ENCODE results near the gene PPARGC1A. TPM values are rescaled to one million over a fixed set of nuclear protein-coding genes. Genes with fewer than 3 reads are reported as not detected.

PPARGC1A gene
- total and polyA plus RNA-seq, 9 donors, result 0.38 to 6.3 (median 2.2) TPM

DNA sequence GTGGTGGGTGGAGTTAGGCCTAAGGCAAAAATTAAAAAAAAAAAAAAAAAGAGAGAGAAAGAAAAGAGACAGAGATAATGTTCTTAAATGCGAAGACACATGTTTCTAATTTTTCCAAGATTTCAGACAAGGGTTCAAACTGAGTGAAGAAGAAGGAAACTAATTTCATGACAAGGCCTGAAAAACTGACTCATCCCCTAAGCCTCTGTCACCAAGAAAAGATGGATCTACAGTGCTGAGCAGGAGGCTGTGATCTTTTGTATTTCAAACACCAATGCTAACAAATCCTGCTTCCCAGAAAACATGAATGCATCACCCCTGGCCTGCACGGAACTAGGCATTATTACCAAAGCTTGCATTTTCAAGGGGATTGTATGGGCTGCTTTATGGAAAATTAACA is 75.3 kb downstream of the PPARGC1A start:
- TF ChIP-seq POLR2A (IDR thresholded peaks at IDR 0.05) (no peak), EP300 (IDR thresholded peaks at IDR 0.05) (no peak), CTCF (IDR thresholded peaks at IDR 0.05) (no peak)
- intact Hi-C loops (cut with DNase I), result no loop called here
- Histone ChIP-seq H3K36me3 (no peaks in the 10 kb centered on the region), H3K27me3 (no peaks in the 10 kb centered on the region), H3K4me1 (ENCODE audit: insufficient read depth) (peaks cover 2% of the 10 kb centered on the region), H3K27ac (no peak overlapping the region), H3K4me3 (no peak overlapping the region), H3K9me3 (no peaks in the 10 kb centered on the region)
- no peak for DNase-seq
- 88 to 95% (median 95%) methylated on average over 2 of the region's 2 CpGs for WGBS, 3 donors

DNA sequence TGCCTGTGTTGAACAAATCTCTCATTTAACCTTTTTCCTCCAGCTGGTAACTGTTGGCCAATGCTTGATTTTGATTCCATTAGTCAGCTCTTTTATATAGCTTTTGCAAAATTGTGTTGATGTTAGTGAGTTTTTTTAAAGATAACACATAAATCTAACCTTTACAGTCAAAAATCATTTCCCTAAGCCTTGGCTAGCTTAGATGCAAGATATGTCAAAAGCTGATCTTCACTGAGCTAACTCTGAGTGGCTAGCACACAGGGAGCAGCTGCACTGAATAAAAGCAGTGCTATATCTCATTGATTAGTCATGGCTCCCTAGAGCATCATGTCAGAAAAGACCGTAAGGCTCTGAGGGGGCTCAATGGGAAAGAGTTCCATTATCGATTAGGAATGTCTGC is 78.7 kb downstream of the PPARGC1A start:
- WGBS, 3 donors, result 85 to 95% (median 92%) methylated on average over 2 of the region's 2 CpGs
- Histone ChIP-seq H3K27ac (no peak overlapping the region), H3K9me3 (no peaks in the 10 kb centered on the region), H3K36me3 (no peaks in the 10 kb centered on the region), H3K4me1 (ENCODE audit: insufficient read depth) (no peaks in the 10 kb centered on the region), H3K4me3 (no peak overlapping the region), H3K27me3 (no peaks in the 10 kb centered on the region)
- intact Hi-C loops (cut with DNase I), result no loop called here
- no peak for DNase-seq
- TF ChIP-seq POLR2A (IDR thresholded peaks at IDR 0.05) (no peak), EP300 (IDR thresholded peaks at IDR 0.05) (no peak), CTCF (IDR thresholded peaks at IDR 0.05) (no peak)

GRCh38 chr4:23805450-23805851 is 84.4 kb downstream of the PPARGC1A start:
- DNase-seq, result no peak
- H3K27ac ChIP-seq, result no peak overlapping the region
- 35 to 51% (median 48%) methylated on average over 5 of the region's 5 CpGs for WGBS, 3 donors

GRCh38 chr4:23789762-23790161 is 100.1 kb downstream of the PPARGC1A start:
- H3K4me3 ChIP-seq, result no peak overlapping the region
- no peak for TF ChIP-seq EP300 (IDR thresholded peaks at IDR 0.05)
- TF ChIP-seq POLR2A (IDR thresholded peaks at IDR 0.05), result no peak
- TF ChIP-seq CTCF (IDR thresholded peaks at IDR 0.05), result no peak
- H3K4me1 ChIP-seq (ENCODE audit: insufficient read depth), result no peaks in the 10 kb centered on the region
- H3K27me3 ChIP-seq, result no peaks in the 10 kb centered on the region
- no peaks in the 10 kb centered on the region for H3K36me3 ChIP-seq
- DNase-seq, result peak in 3 of 5 donors; percentile 8 to 53 (median 38)
- no peaks in the 10 kb centered on the region for H3K9me3 ChIP-seq
- WGBS, 3 donors, result 35 to 44% (median 43%) methylated on average over 5 of the region's 5 CpGs
- intact Hi-C loops (cut with DNase I), result no loop called here
- H3K27ac ChIP-seq, result no peak overlapping the region

More at GRCh38 chr4:23805450-23805851, 84.4 kb downstream of the PPARGC1A start:
- Histone ChIP-seq H3K9me3 (no peaks in the 10 kb centered on the region), H3K4me1 (ENCODE audit: insufficient read depth) (no peaks in the 10 kb centered on the region), H3K36me3 (no peaks in the 10 kb centered on the region), H3K27me3 (no peaks in the 10 kb centered on the region), H3K4me3 (no peak overlapping the region)
- intact Hi-C loops (cut with DNase I), result no loop called here
- TF ChIP-seq CTCF (IDR thresholded peaks at IDR 0.05), result no peak
- TF ChIP-seq EP300 (IDR thresholded peaks at IDR 0.05), result no peak
- TF ChIP-seq POLR2A (IDR thresholded peaks at IDR 0.05), result no peak

All from ovary (tissue), 9 donors.